MCF 10A (cell line): Measurements from ENCODE around the gene HS2ST1. TPM values are rescaled to one million over a fixed set of nuclear protein-coding genes. Genes with fewer than 3 reads are reported as not detected.

ENCODE experiments used
- BruUV-seq: library from RNA; stranded (reverse); fragments of 400-500 nt; replicated peaks from 2 replicates; lab custom pipeline; 2021; lab: Mats Ljungman, UMichigan
- CTCF ChIA-PET: fragments of 300-600 bp; sonication (Branson Sonifier 250); formaldehyde crosslinking; extraction: SDS; loops from one replicate; lab custom pipeline; 2021; ENCODE audit warnings: antibody characterized with exemption, inconsistent platforms; lab: Yijun Ruan, JAX
- POLR2A ChIA-PET: fragments of 300-600, 350-650 bp; sonication (Branson Sonifier 250); formaldehyde crosslinking; extraction: SDS; loops from one replicate; lab custom pipeline; 2020; ENCODE audit warnings: antibody characterized with exemption, inconsistent platforms; lab: Yijun Ruan, JAX
- DNase-seq: peaks from one replicate; pipeline ENCODE4 v3.0.0-alpha.2; 2018; ENCODE audit not compliant: unreplicated experiment
- H3K27ac Mint-ChIP-seq: one replicate; pipeline ENCODE4 v1.8.0; 2022; ENCODE audit warnings: mild to moderate bottlenecking, low read depth, mixed read lengths; ENCODE audit not compliant: unreplicated experiment
- H3K27me3 Mint-ChIP-seq: one replicate; pipeline ENCODE4 v1.8.0; 2022; ENCODE audit warnings: mixed read lengths; ENCODE audit not compliant: insufficient read depth, unreplicated experiment
- H3K36me3 Mint-ChIP-seq: one replicate; pipeline ENCODE4 v1.8.0; 2022; ENCODE audit warnings: mild to moderate bottlenecking, moderate library complexity, mixed read lengths; ENCODE audit not compliant: insufficient read depth, unreplicated experiment
- H3K4me1 Mint-ChIP-seq: one replicate; pipeline ENCODE4 v1.8.0; 2022; ENCODE audit warnings: mixed read lengths; ENCODE audit not compliant: insufficient read depth, unreplicated experiment
- H3K4me3 Mint-ChIP-seq: one replicate; pipeline ENCODE4 v1.8.0; 2022; ENCODE audit warnings: mild to moderate bottlenecking, moderate library complexity, mixed read lengths; ENCODE audit not compliant: unreplicated experiment
- H3K9me3 Mint-ChIP-seq: one replicate; pipeline ENCODE4 v1.8.0; 2022; ENCODE audit warnings: mixed read lengths; ENCODE audit not compliant: unreplicated experiment
- CTCF ChIP-seq: fragments of 200-600 bp; IDR thresholded peaks from one replicate; pipeline ENCODE4 v1.8.0; 2022; ENCODE audit warnings: antibody characterized with exemption, mild to moderate bottlenecking; ENCODE audit not compliant: unreplicated experiment
- intact Hi-C: fragments of 100-400 bp; cut with micrococcal nuclease; formaldehyde crosslinking; loops from 2 replicates; pipeline ENCODE4 v1.14.1; 2022
- total RNA-seq: library from RNA; stranded (reverse); gene quantifications from 2 replicates; pipeline ENCODE4 v1.2.3, GENCODE V29; 2022

The HS2ST1 gene
- total RNA-seq, 1 experiment from 2014 or later, result 20.4 TPM

- H3K27me3 Mint-ChIP-seq, result no peaks in the 10 kb centered on the region
- intact Hi-C loops, result no loop called here
- H3K4me3 Mint-ChIP-seq, result no peak overlapping the region
- H3K36me3 Mint-ChIP-seq, result no peaks in the 10 kb centered on the region
- H3K9me3 Mint-ChIP-seq, result no peaks in the 10 kb centered on the region
- DNase-seq, result no peak
- H3K4me1 Mint-ChIP-seq, result peaks cover 5% of the 10 kb centered on the region
- H3K27ac Mint-ChIP-seq, result no peak overlapping the region
- TF ChIP-seq CTCF, result no peak
- ChIA-PET CTCF (interaction anchor here (0.5 to 2.8 kb wide), 10 partner anchors 13 to 836 kb away, joined by 3 to 9 read pairs (median 4); no protein-coding TSS in a partner anchor), POLR2A (interaction anchor here (0.7 to 1.3 kb wide), 4 partner anchors 22 to 957 kb away, joined by 3 to 4 read pairs (median 3); no protein-coding TSS in a partner anchor)
- BruUV-seq, result no TSS peak
Observed at GRCh38 chr1:87129038-87129437, 214.6 kb downstream of the HS2ST1 start.

- H3K4me3 Mint-ChIP-seq, result no peak overlapping the region
- no peaks in the 10 kb centered on the region for H3K27me3 Mint-ChIP-seq
Observed at GRCh38 chr1:87129606-87130005, 215.2 kb downstream of the HS2ST1 start.

GRCh38 chr1:87130438-87130837 lies 216.0 kb downstream of the HS2ST1 start:
- H3K27ac Mint-ChIP-seq, result no peak overlapping the region
- H3K36me3 Mint-ChIP-seq, result no peaks in the 10 kb centered on the region
- TF ChIP-seq CTCF, result no peak
- intact Hi-C loops, result loop anchor here (2.0 to 5.0 kb wide), 3 partner anchors 196 to 1172 kb away; no protein-coding TSS in a partner anchor
- no TSS peak for BruUV-seq
- no peaks in the 10 kb centered on the region for H3K9me3 Mint-ChIP-seq
- peaks cover 5% of the 10 kb centered on the region for H3K4me1 Mint-ChIP-seq
- ChIA-PET POLR2A (no interaction called here), CTCF (interaction anchor here (0.6 to 2.8 kb wide), 10 partner anchors 10 to 1648 kb away, joined by 3 to 13 read pairs (median 4); no protein-coding TSS in a partner anchor)
- DNase-seq, result no peak
- no peaks in the 10 kb centered on the region for H3K27me3 Mint-ChIP-seq
- no peak overlapping the region for H3K4me3 Mint-ChIP-seq

More at GRCh38 chr1:87129606-87130005, 215.2 kb downstream of the HS2ST1 start:
- no peaks in the 10 kb centered on the region for H3K9me3 Mint-ChIP-seq
- no peak for DNase-seq
- ChIA-PET POLR2A (interaction anchor here (0.7 to 1.1 kb wide), 3 partner anchors 95 to 957 kb away, joined by 3 read pairs; no protein-coding TSS in a partner anchor), CTCF (interaction anchor here (0.5 to 2.8 kb wide), 11 partner anchors 9 to 940 kb away, joined by 3 to 9 read pairs (median 3); no protein-coding TSS in a partner anchor)
- H3K27ac Mint-ChIP-seq, result no peak overlapping the region
- H3K36me3 Mint-ChIP-seq, result no peaks in the 10 kb centered on the region
- no peak for TF ChIP-seq CTCF
- intact Hi-C loops, result loop anchor here (2.0 to 5.0 kb wide), 3 partner anchors 197 to 1173 kb away; no protein-coding TSS in a partner anchor
- no TSS peak for BruUV-seq
- peaks cover 5% of the 10 kb centered on the region for H3K4me1 Mint-ChIP-seq

GRCh38 chr1:87131809-87132283 lies 217.4 kb downstream of the HS2ST1 start:
- ChIA-PET CTCF (interaction anchor here (0.6 to 2.0 kb wide), 22 partner anchors 9 to 1242 kb away, joined by 3 to 13 read pairs (median 4); no protein-coding TSS in a partner anchor), POLR2A (no interaction called here)
- Mint-ChIP-seq H3K36me3 (no peaks in the 10 kb centered on the region), H3K27ac (no peak overlapping the region), H3K9me3 (no peaks in the 10 kb centered on the region), H3K27me3 (no peaks in the 10 kb centered on the region), H3K4me3 (peak overlapping the region; percentile 66), H3K4me1 (peaks cover 5% of the 10 kb centered on the region)
- peak; percentile 91 for TF ChIP-seq CTCF
- peak; percentile 72 for DNase-seq
- BruUV-seq, result no TSS peak
- intact Hi-C loops, result loop anchor here (1.0 to 5.0 kb wide), 5 partner anchors 161 to 1170 kb away; no protein-coding TSS in a partner anchor
